SK-N-SH treated with all-trans-retinoic acid at 6 μM for 48 hours (cell line): ENCODE measurements around the gene FARS2.

Experiments used
- ATAC-seq: fragments of 200-7000 bp; cut with Tn5 transposase; 3 replicates; pipeline ENCODE4 v1.9.1; 2020; ENCODE audit warnings: mild to moderate bottlenecking, moderate library complexity
- ARNTL ChIP-seq: fragments of 450-650 bp; formaldehyde crosslinking; IDR thresholded peaks from 2 replicates; pipeline ENCODE4 v1.5.0; 2020; ENCODE audit warnings: low read depth, mild to moderate bottlenecking, moderate library complexity, borderline replicate concordance
- BACH2 ChIP-seq: fragments of 250-450 bp; sonication (Bioruptor Pico); IDR thresholded peaks from 2 replicates; pipeline ENCODE4 v1.9.0; 2021; ENCODE audit warnings: mild to moderate bottlenecking, borderline replicate concordance
- CSDC2 ChIP-seq: fragments of 250-450 bp; sonication (Bioruptor Pico); IDR thresholded peaks from 2 replicates; pipeline ENCODE4 v1.5.0; 2020; ENCODE audit warnings: mild to moderate bottlenecking, moderate library complexity
- ESRRG ChIP-seq: fragments of 250-450 bp; sonication (Bioruptor Pico); IDR thresholded peaks from 2 replicates; pipeline ENCODE4 v1.6.1; 2021; ENCODE audit warnings: mild to moderate bottlenecking
- ISL1 ChIP-seq: fragments of 250-450 bp; sonication (Bioruptor Pico); IDR thresholded peaks from 2 replicates; pipeline ENCODE4 v2.1.2; 2022; ENCODE audit warnings: mild to moderate bottlenecking, moderate library complexity
- OSR1 ChIP-seq: fragments of 250-450 bp; sonication (Bioruptor Pico); IDR thresholded peaks from 2 replicates; pipeline ENCODE4 v1.8.0; 2022; ENCODE audit warnings: moderate library complexity, mild to moderate bottlenecking, inconsistent platforms
- PATZ1 ChIP-seq: fragments of 250-450 bp; sonication (Bioruptor Pico); IDR thresholded peaks from 2 replicates; pipeline ENCODE4 v1.8.0; 2020; ENCODE audit warnings: mild to moderate bottlenecking, moderate library complexity, borderline replicate concordance
- PPARA ChIP-seq: fragments of 250-450 bp; sonication (Bioruptor Pico); IDR thresholded peaks from 2 replicates; pipeline ENCODE4 v1.5.0; 2020; ENCODE audit warnings: mild to moderate bottlenecking, borderline replicate concordance
- SNAI2 ChIP-seq: fragments of 250-450 bp; sonication (Bioruptor Pico); IDR thresholded peaks from 2 replicates; pipeline ENCODE4 v1.5.0; 2020; ENCODE audit warnings: mild to moderate bottlenecking, moderate library complexity
- TCF4 ChIP-seq: fragments of 250-450 bp; sonication (Bioruptor Pico); IDR thresholded peaks from 2 replicates; pipeline ENCODE4 v1.8.0; 2021; ENCODE audit warnings: mild to moderate bottlenecking, moderate library complexity, borderline replicate concordance
- TOX ChIP-seq: fragments of 250-450 bp; sonication (Bioruptor Pico); IDR thresholded peaks from 2 replicates; pipeline ENCODE4 v1.8.0; 2021; ENCODE audit warnings: mild to moderate bottlenecking, moderate library complexity, borderline replicate concordance
- ZC3H10 ChIP-seq: fragments of 250-450 bp; sonication (Bioruptor Pico); IDR thresholded peaks from 2 replicates; pipeline ENCODE4 v1.5.1; 2021; ENCODE audit warnings: mild to moderate bottlenecking, moderate library complexity
- ZFP30 ChIP-seq: fragments of 450-650 bp; formaldehyde crosslinking; IDR thresholded peaks from 2 replicates; pipeline ENCODE4 v1.5.0; 2022; ENCODE audit warnings: mild to moderate bottlenecking, moderate library complexity
- ZNF565 ChIP-seq: fragments of 450-650 bp; formaldehyde crosslinking; conservative IDR thresholded peaks from 2 replicates; pipeline ENCODE4 v1.5.0; 2020; ENCODE audit warnings: low read depth, mild to moderate bottlenecking, moderate library complexity
- ZNF70 ChIP-seq: fragments of 450-650 bp; formaldehyde crosslinking; IDR thresholded peaks from 2 replicates; pipeline ENCODE4 v1.5.0; 2020; ENCODE audit warnings: mild to moderate bottlenecking, moderate library complexity
- TF ChIP-seq, protein P1 (sequence below): fragments of 250-450 bp; sonication (Bioruptor Pico); IDR thresholded peaks from 2 replicates; pipeline ENCODE4 v1.5.1; 2021; ENCODE audit warnings: mild to moderate bottlenecking, moderate library complexity
- TF ChIP-seq, protein P2 (sequence below): fragments of 250-450 bp; sonication (Bioruptor Pico); IDR thresholded peaks from 2 replicates; pipeline ENCODE4 v1.8.0; 2021; ENCODE audit warnings: low read depth, mild to moderate bottlenecking, moderate library complexity, borderline replicate concordance
- TF ChIP-seq, protein P3 (sequence below): fragments of 250-450 bp; sonication (Bioruptor Pico); IDR thresholded peaks from 2 replicates; pipeline ENCODE4 v1.5.0; 2020; ENCODE audit warnings: mild to moderate bottlenecking, moderate library complexity
- TF ChIP-seq, protein P4 (sequence below): fragments of 250-450 bp; sonication (Bioruptor Pico); IDR thresholded peaks from 2 replicates; pipeline ENCODE4 v1.5.1; 2020; ENCODE audit warnings: low read depth, mild to moderate bottlenecking, moderate library complexity

FARS2 gene

GRCh38 chr6:5285081-5285480 lies 23.8 kb downstream of the FARS2 start:
- TF ChIP-seq SNAI2, result no peak
- no peak for ATAC-seq

DNA sequence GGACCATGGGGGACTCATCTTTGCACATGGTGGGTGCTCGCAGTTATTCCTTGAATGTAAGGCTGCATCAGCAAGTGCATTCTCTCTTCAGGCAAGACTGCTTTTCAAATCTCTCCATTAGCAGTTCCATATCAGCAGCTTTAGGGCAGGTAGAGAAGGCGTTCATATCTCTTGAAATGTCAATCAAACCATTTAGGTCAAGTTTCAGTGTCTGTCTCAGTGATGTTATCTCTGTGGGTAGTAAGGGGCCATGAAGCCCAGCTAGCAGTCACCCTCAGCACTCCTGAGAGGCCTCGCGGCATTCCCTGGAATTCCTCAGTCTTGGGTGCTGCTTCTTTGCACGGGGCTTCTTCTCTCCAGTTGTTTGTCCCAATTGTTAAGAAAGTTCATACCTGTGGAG lies 24.2 kb downstream of the FARS2 start:
- no peak for ATAC-seq
- TF ChIP-seq TOX (no peak), OSR1 (no peak), BACH2 (CRISPR knock-in tag) (no peak), TCF4 (no peak), SNAI2 (no peak), ZNF70 (CRISPR knock-in tag) (no peak), PPARA (CRISPR knock-in tag) (no peak), ISL1 (CRISPR knock-in tag) (no peak), ZNF565 (no peak), ESRRG (CRISPR knock-in tag) (no peak), ZC3H10 (no peak), CSDC2 (CRISPR knock-in tag) (no peak), ARNTL (no peak), ZFP30 (CRISPR knock-in tag) (no peak)
- TF ChIP-seq, protein P1, sequence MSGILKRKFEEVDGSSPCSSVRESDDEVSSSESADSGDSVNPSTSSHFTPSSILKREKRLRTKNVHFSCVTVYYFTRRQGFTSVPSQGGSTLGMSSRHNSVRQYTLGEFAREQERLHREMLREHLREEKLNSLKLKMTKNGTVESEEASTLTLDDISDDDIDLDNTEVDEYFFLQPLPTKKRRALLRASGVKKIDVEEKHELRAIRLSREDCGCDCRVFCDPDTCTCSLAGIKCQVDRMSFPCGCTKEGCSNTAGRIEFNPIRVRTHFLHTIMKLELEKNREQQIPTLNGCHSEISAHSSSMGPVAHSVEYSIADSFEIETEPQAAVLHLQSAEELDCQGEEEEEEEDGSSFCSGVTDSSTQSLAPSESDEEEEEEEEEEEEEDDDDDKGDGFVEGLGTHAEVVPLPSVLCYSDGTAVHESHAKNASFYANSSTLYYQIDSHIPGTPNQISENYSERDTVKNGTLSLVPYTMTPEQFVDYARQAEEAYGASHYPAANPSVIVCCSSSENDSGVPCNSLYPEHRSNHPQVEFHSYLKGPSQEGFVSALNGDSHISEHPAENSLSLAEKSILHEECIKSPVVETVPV (CRISPR knock-in tag), result no peak
- TF ChIP-seq, protein P2, sequence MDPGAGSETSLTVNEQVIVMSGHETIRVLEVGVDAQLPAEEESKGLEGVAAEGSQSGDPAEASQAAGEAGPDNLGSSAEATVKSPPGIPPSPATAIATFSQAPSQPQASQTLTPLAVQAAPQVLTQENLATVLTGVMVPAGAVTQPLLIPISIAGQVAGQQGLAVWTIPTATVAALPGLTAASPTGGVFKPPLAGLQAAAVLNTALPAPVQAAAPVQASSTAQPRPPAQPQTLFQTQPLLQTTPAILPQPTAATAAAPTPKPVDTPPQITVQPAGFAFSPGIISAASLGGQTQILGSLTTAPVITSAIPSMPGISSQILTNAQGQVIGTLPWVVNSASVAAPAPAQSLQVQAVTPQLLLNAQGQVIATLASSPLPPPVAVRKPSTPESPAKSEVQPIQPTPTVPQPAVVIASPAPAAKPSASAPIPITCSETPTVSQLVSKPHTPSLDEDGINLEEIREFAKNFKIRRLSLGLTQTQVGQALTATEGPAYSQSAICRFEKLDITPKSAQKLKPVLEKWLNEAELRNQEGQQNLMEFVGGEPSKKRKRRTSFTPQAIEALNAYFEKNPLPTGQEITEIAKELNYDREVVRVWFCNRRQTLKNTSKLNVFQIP, result no peak

DNA sequence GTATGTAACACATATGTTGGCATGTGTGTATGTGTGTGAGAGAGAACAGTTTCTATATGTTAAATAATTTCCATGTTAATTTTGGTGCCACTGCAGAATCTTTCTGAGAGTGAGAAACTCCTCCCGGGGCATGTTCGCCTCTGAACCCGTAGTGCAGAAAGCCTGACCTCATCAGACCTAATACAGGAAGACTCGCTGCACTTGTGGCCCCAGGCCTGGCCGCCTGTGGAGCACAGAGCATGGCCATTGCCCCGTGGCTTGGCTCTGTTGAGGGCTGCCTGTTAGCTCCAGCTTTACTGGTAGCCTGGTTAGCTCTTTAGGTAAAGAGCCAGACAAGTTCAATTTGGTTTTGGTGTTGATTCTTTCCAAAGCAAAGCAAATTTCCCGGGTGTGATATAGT lies 25.5 kb downstream of the FARS2 start:
- TF ChIP-seq, protein P2, result no peak
- TF ChIP-seq PATZ1 (CRISPR knock-in tag) (no peak), TCF4 (no peak), CSDC2 (CRISPR knock-in tag) (no peak), TOX (no peak), ISL1 (CRISPR knock-in tag) (no peak), ZNF70 (CRISPR knock-in tag) (no peak), SNAI2 (no peak), PPARA (CRISPR knock-in tag) (no peak), ZNF565 (no peak)
- TF ChIP-seq, protein P3, sequence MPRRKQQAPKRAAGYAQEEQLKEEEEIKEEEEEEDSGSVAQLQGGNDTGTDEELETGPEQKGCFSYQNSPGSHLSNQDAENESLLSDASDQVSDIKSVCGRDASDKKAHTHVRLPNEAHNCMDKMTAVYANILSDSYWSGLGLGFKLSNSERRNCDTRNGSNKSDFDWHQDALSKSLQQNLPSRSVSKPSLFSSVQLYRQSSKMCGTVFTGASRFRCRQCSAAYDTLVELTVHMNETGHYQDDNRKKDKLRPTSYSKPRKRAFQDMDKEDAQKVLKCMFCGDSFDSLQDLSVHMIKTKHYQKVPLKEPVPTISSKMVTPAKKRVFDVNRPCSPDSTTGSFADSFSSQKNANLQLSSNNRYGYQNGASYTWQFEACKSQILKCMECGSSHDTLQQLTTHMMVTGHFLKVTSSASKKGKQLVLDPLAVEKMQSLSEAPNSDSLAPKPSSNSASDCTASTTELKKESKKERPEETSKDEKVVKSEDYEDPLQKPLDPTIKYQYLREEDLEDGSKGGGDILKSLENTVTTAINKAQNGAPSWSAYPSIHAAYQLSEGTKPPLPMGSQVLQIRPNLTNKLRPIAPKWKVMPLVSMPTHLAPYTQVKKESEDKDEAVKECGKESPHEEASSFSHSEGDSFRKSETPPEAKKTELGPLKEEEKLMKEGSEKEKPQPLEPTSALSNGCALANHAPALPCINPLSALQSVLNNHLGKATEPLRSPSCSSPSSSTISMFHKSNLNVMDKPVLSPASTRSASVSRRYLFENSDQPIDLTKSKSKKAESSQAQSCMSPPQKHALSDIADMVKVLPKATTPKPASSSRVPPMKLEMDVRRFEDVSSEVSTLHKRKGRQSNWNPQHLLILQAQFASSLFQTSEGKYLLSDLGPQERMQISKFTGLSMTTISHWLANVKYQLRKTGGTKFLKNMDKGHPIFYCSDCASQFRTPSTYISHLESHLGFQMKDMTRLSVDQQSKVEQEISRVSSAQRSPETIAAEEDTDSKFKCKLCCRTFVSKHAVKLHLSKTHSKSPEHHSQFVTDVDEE (CRISPR knock-in tag), result no peak
- ATAC-seq, result no peak; the same call in 2 of the 3 replicates

DNA sequence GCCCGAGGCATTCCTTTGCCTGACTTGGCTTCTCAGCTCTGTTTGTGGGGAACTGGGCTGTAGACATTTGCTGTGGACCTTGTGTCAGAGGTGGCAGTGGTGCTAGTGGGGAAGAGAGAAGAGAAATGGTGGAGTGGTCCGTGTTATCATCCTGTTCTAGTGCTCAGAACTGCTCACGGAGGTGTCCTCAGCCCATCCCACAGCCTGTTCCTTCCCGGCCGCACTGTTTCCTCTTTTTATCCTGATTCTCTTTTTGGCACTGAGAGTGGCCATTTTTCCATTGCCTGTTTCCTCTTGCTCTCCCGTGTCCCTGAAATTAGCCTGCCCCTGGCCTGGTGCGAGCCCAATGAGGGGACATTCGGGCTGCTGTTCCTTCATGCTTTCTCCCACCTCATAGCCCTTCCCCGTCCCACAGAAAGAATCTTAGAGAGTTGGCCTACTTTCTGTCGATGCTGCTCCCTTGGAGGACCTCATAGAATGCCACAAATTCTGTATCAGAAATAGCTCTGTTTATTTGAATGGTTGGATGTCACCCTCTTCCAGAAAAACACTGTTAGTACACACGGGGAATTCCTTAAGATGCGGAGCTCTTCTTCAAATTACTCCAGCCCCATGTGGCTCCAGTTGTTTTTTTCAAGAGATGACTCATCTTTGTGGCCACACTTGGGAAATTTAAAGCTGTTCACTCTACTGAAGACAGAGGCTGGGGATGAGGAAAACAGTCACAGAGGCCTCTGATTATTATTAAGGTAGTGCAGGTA lies 26.1 kb downstream of the FARS2 start:
- peak; percentile 95 for ATAC-seq
- TF ChIP-seq, protein P4, sequence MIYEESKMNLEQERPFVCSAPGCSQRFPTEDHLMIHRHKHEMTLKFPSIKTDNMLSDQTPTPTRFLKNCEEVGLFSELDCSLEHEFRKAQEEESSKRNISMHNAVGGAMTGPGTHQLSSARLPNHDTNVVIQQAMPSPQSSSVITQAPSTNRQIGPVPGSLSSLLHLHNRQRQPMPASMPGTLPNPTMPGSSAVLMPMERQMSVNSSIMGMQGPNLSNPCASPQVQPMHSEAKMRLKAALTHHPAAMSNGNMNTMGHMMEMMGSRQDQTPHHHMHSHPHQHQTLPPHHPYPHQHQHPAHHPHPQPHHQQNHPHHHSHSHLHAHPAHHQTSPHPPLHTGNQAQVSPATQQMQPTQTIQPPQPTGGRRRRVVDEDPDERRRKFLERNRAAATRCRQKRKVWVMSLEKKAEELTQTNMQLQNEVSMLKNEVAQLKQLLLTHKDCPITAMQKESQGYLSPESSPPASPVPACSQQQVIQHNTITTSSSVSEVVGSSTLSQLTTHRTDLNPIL (CRISPR knock-in tag), result no peak
- TF ChIP-seq ZC3H10, result no peak
- TF ChIP-seq ISL1 (CRISPR knock-in tag), result no peak
- TF ChIP-seq, protein P1 (CRISPR knock-in tag), result no peak
- no peak for TF ChIP-seq TOX
